Left lung (tissue), 10 donors: ENCODE results near the gene SLC15A4. TPM values are rescaled to one million over a fixed set of nuclear protein-coding genes. Genes with fewer than 3 reads are reported as not detected.
"Not testable (repeated sequence)": the region's sequence is repeated elsewhere in the genome, so short reads cannot be mapped to it uniquely, and the experiment has no call there.

Experiments
- ATAC-seq: fragments of 200-7000 bp; cut with Tn5 transposase; one replicate; pipeline ENCODE4 v1.9.1; 2020; ENCODE audit warnings: moderate library complexity
- DNase-seq, 4 donors: peaks; one replicate each; pipeline ENCODE4 v3.0.0-alpha.2; 2013 to 2020
- H3K27ac ChIP-seq, 2 donors: fragments of 200-600 bp; sonication (generic) in 1 of 2; one replicate each; pipeline versions ENCODE4 v1.5.0 to v1.8.0; 2020 to 2021
- H3K27me3 ChIP-seq, 2 donors: fragments of 200-600 bp; sonication (generic) in 1 of 2; one replicate each; pipeline versions ENCODE4 v1.5.0 to v1.8.0; 2020 to 2021
- H3K36me3 ChIP-seq, 2 donors: fragments of 200-600 bp; sonication (generic) in 1 of 2; one replicate each; pipeline versions ENCODE4 v1.5.0 to v1.8.0; 2020 to 2021
- H3K4me1 ChIP-seq, 2 donors: fragments of 200-600 bp; one replicate each; pipeline ENCODE4 v1.8.0; 2021
- H3K4me3 ChIP-seq, 2 donors: fragments of 200-600 bp; sonication (generic) in 1 of 2; one replicate each; pipeline versions ENCODE4 v1.5.0 to v1.8.0; 2020 to 2021; ENCODE audit warnings: mild to moderate bottlenecking in 1 of 2
- H3K9me3 ChIP-seq, 2 donors: fragments of 200-600 bp; sonication (generic) in 1 of 2; one replicate each; pipeline versions ENCODE4 v1.5.0 to v1.8.0; 2020 to 2021
- intact Hi-C, 2 donors: fragments of 100-400 bp; cut with DNase I; formaldehyde crosslinking; loops; one replicate each; pipeline versions ENCODE4 v1.11.2 to v1.14.2; 2022
- polyA plus RNA-seq, 6 donors: library from polyadenylated mRNA; unstranded; fragments of 120-200 nt; gene quantifications; one replicate each; pipeline ENCODE4 v1.2.1, GENCODE V29; 2013; ENCODE audit not compliant: insufficient read length in 6 of 6
- total RNA-seq, 2 donors: library from RNA; stranded (reverse); fragmentation: NEBNext Ultra II Directional; extraction: Animal tissue kit (Norgen Biotek cat#: 25700); gene quantifications; one replicate each; pipeline ENCODE4 v1.2.1, GENCODE V29; 2021
- TF ChIP-seq, protein P1 (sequence below), 2 donors: fragments of 200-600 bp; sonication (generic) in 1 of 2; IDR thresholded peaks; one replicate each; pipeline versions ENCODE4 v1.5.0 to v1.8.0; 2021; ENCODE audit warnings: antibody characterized with exemption in 2 of 2
- donor health status: DM: no; HTN: yes; CAD: no.
- donor health status: DM: no; HTN: no; CAD: no.

The SLC15A4 gene
- total and polyA plus RNA-seq, 8 donors = 26.5 to 38.2 (median 29.3) TPM

DNA sequence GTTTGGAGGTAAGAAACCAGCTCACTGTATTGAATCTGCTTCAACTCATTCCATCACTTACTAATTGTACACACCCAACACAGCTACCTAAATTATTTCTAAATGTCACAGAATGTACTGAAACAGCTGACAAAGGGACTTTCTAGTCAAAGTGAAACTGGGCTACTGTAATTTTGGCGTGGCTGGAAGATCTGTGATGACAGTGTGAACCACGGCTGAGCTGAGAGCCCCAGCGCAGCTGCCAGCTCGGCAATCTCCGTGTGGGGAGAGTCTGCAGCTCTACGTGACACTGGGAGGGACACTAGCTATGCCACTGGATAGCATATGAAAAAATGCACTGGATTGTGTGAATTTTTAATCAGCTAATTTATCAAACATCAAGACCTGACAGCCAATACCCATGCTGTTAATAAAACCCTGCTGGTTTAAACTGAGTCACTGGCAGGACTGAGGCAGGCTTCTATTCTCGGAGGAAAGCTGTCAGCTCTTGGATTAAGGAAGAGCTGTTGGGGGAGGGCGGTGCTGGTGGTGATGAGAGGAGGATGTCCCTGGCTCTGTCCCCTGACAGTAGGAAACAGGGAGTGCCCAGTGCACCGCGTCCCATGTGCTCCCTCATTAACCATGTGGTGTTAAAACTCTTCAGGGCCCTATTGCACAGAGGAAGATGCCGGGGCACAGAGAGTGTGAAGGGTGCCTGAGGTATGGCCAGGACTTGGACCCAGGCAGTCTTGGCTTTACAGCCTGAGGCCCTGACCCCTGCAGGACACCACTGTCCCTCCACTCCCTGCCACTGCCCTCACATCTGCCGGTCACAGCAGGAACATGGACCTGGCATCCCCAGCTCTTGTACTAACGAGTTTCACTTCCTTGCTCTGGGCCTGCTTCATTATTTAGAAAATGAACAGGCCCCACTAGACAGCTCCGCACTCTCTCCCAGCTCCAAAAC is 13.3 kb downstream of the SLC15A4 start:
- Histone ChIP-seq H3K27ac (peak overlapping the region in 1 of 2 donors; percentile 30), H3K9me3 (no peaks in the 10 kb centered on the region), H3K27me3 (no peaks in the 10 kb centered on the region), H3K4me3 (no peak overlapping the region), H3K4me1 (peaks cover 4 to 45% of the 10 kb centered on the region in 2 donors), H3K36me3 (peaks cover 0 to 57% of the 10 kb centered on the region in 2 donors)
- DNase-seq (no peak), ATAC-seq (peak; percentile 56)
- TF ChIP-seq, protein P1, sequence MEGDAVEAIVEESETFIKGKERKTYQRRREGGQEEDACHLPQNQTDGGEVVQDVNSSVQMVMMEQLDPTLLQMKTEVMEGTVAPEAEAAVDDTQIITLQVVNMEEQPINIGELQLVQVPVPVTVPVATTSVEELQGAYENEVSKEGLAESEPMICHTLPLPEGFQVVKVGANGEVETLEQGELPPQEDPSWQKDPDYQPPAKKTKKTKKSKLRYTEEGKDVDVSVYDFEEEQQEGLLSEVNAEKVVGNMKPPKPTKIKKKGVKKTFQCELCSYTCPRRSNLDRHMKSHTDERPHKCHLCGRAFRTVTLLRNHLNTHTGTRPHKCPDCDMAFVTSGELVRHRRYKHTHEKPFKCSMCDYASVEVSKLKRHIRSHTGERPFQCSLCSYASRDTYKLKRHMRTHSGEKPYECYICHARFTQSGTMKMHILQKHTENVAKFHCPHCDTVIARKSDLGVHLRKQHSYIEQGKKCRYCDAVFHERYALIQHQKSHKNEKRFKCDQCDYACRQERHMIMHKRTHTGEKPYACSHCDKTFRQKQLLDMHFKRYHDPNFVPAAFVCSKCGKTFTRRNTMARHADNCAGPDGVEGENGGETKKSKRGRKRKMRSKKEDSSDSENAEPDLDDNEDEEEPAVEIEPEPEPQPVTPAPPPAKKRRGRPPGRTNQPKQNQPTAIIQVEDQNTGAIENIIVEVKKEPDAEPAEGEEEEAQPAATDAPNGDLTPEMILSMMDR (IDR thresholded peaks at IDR 0.05) = no peak
- intact Hi-C loops = no loop called here

DNA sequence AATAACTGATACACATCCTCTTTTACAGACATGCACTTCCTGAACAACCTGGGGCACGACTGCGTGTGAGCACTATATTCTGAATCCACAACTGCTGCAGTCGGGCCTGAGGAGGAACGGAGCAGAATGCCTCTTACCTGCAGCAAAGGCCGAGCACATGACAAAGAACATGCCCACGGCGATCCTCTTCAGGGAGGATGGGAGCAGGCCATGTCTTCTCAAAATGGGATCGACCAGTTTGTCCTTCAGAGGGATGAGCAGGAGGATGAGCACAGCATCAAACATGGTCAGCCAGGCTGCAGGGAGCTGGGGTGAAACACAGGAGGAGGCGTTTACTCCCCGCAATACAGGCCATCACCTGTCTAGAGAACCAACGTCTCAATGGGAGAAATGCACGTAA is 15.1 kb downstream of the SLC15A4 start:
- intact Hi-C loops = no loop called here
- Histone ChIP-seq H3K27me3 (no peaks in the 10 kb centered on the region), H3K4me1 (peaks cover 4 to 44% of the 10 kb centered on the region in 2 donors), H3K4me3 (no peak overlapping the region), H3K27ac (no peak overlapping the region), H3K9me3 (no peaks in the 10 kb centered on the region), H3K36me3 (peaks cover 0 to 63% of the 10 kb centered on the region in 2 donors)
- TF ChIP-seq, protein P1 (IDR thresholded peaks at IDR 0.05) = no peak
- ATAC-seq (no peak), DNase-seq (no peak)

DNA sequence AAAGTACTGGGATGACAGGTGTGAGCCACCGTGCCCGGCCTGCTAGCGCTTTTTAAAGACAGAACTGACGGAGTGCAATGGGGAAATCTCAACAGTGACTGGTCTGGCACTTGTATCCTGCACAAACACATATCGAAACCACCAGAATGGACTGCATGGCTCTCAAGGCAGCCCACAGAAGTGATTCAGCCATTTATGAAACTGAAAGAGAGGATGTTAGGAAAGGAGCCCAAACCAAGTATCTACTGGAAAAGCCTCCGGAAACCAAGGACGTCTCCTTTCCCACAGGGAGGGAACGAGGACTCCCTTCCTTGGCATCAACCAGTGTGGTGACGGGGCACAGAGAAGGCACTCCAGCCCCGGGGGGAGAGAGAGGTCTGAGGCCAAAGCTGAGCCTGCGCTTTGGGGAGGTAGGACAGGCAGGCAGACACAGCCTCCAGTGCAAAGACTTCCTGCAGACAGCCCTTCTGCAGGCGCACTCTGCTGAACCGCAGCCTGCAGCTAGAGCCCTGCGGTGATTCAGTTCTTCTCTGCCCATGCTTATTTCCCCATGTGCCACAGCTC is 16.5 kb downstream of the SLC15A4 start:
- Histone ChIP-seq H3K27ac (peak overlapping the region in 1 of 2 donors; percentile 70), H3K4me3 (no peak overlapping the region), H3K36me3 (peaks cover 0 to 62% of the 10 kb centered on the region in 2 donors), H3K4me1 (peaks cover 4 to 44% of the 10 kb centered on the region in 2 donors), H3K9me3 (no peaks in the 10 kb centered on the region), H3K27me3 (no peaks in the 10 kb centered on the region)
- TF ChIP-seq, protein P1 (IDR thresholded peaks at IDR 0.05) = no peak
- intact Hi-C loops = no loop called here
- ATAC-seq = peak; percentile 71
- DNase-seq = no peak

DNA sequence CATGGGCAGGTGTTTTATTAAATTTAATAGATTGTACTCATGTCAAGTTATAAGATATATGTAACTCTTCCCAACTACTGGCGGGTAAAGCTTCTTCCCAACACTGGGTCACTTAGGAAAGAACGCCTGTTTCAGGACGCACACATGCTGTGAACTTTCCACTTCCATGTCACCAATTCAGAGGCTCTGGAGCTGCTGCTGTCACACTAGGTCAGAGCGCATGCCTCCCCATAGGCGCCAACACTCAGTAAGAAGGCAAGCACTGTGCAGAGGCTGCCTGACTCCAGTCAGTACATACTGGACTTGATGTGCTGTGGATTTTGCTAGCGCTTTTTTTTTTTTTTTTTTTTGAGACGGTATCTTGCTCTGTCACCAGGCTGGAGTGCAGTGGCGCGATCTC is 17.2 kb downstream of the SLC15A4 start:
- H3K36me3 ChIP-seq = peaks cover 0 to 65% of the 10 kb centered on the region in 2 donors
- TF ChIP-seq, protein P1 (IDR thresholded peaks at IDR 0.05) = no peak
- intact Hi-C loops = no loop called here
- peak overlapping the region in 1 of 2 donors; percentile 70 for H3K27ac ChIP-seq
- H3K9me3 ChIP-seq = no peaks in the 10 kb centered on the region
- no peak for ATAC-seq
- peaks cover 4 to 44% of the 10 kb centered on the region in 2 donors for H3K4me1 ChIP-seq
- H3K27me3 ChIP-seq = no peaks in the 10 kb centered on the region
- H3K4me3 ChIP-seq = no peak overlapping the region
- no peak for DNase-seq

DNA sequence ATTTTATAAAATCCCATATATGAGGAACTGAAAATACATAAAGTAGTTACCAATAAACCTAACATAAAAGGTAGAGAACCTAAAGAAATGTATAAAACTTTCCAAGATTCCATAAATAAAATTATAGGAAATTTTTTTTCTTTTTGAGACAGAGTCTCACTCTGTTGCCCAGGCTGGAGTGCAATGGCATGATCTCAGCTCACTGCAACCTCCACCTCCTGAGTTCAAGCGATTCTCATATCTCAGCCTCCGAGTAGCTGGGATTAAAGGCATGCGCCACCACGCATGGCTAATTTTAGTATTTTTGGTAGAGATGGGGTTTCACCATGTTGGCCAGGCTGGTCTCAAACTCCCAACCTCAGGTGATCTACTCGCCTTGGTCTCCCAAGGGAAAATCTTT is 18.4 kb downstream of the SLC15A4 start:
- DNase-seq, intact Hi-C loops, H3K4me3 ChIP-seq, H3K27ac ChIP-seq, H3K9me3 ChIP-seq, H3K27me3 ChIP-seq, ATAC-seq: not testable (repeated sequence)
- Histone ChIP-seq H3K4me1 (peaks cover 4 to 34% of the 10 kb centered on the region in 2 donors), H3K36me3 (peaks cover 0 to 77% of the 10 kb centered on the region in 2 donors)
